ENCODE measurements around the gene ACER1.

DNA sequence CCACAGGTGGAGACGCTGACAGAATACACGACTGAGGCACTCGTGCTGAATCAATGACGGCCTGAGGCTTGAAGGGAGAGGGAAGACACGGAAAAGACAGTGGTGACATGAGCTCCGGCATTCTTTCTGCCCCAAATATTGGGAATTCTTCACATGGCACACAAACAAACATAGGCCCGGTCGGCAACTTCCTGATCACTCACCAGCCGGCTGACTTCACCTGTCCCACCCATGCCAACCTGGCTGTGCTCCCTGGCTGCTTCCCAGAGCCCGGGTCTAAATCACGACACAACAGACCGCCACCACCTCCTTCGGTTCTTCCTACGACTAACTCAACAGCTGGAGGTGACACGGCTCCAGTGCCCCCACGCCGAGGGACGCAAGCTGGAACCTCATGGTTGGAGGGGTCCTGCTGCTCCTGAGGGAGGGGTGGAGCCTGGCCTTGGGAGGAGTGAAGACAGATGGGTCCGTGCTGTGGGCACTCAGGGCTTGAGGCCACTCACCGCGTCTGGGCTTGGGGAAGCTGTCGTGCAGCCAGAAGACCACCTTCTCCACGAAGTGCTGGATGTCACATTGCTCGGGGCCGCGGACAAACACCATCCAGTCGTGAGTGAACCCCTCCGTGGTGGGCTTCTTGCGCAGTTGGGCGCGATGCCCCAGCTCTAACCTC, 63.2 kb downstream of the ACER1 start:
- no peak for TF ChIP-seq POLR2A (IDR thresholded peaks at IDR 0.05; ENCODE audit: low read depth, low read length)
- no peak for TF ChIP-seq YY1 (IDR thresholded peaks at IDR 0.05; ENCODE audit: low read depth, low read length)
- TF ChIP-seq, protein P1, sequence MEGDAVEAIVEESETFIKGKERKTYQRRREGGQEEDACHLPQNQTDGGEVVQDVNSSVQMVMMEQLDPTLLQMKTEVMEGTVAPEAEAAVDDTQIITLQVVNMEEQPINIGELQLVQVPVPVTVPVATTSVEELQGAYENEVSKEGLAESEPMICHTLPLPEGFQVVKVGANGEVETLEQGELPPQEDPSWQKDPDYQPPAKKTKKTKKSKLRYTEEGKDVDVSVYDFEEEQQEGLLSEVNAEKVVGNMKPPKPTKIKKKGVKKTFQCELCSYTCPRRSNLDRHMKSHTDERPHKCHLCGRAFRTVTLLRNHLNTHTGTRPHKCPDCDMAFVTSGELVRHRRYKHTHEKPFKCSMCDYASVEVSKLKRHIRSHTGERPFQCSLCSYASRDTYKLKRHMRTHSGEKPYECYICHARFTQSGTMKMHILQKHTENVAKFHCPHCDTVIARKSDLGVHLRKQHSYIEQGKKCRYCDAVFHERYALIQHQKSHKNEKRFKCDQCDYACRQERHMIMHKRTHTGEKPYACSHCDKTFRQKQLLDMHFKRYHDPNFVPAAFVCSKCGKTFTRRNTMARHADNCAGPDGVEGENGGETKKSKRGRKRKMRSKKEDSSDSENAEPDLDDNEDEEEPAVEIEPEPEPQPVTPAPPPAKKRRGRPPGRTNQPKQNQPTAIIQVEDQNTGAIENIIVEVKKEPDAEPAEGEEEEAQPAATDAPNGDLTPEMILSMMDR (IDR thresholded peaks at IDR 0.05 in 2 of 3, conservative IDR thresholded peaks at IDR 0.05 in 1 of 3; ENCODE audit: control insufficient read depth in 2 of 3, extremely low read depth in 1 of 3, insufficient read depth in 1 of 3, low read depth in 3 of 3, low read length in 3 of 3): no peak
- TF ChIP-seq GATAD2B (conservative IDR thresholded peaks at IDR 0.05; ENCODE audit: low read depth): no peak
- no peak for TF ChIP-seq KDM1A (IDR thresholded peaks at IDR 0.05; ENCODE audit: borderline replicate concordance)
- no peak for TF ChIP-seq TAF1 (IDR thresholded peaks at IDR 0.05; ENCODE audit: borderline replicate concordance, low read depth, low read length)
- TF ChIP-seq MEF2A (IDR thresholded peaks at IDR 0.05; ENCODE audit: insufficient read depth, low read depth, low read length): no peak
- TF ChIP-seq KAT2A (conservative IDR thresholded peaks at IDR 0.05; ENCODE audit: control insufficient read depth, low read depth, low read length): no peak
- TF ChIP-seq, protein P2, sequence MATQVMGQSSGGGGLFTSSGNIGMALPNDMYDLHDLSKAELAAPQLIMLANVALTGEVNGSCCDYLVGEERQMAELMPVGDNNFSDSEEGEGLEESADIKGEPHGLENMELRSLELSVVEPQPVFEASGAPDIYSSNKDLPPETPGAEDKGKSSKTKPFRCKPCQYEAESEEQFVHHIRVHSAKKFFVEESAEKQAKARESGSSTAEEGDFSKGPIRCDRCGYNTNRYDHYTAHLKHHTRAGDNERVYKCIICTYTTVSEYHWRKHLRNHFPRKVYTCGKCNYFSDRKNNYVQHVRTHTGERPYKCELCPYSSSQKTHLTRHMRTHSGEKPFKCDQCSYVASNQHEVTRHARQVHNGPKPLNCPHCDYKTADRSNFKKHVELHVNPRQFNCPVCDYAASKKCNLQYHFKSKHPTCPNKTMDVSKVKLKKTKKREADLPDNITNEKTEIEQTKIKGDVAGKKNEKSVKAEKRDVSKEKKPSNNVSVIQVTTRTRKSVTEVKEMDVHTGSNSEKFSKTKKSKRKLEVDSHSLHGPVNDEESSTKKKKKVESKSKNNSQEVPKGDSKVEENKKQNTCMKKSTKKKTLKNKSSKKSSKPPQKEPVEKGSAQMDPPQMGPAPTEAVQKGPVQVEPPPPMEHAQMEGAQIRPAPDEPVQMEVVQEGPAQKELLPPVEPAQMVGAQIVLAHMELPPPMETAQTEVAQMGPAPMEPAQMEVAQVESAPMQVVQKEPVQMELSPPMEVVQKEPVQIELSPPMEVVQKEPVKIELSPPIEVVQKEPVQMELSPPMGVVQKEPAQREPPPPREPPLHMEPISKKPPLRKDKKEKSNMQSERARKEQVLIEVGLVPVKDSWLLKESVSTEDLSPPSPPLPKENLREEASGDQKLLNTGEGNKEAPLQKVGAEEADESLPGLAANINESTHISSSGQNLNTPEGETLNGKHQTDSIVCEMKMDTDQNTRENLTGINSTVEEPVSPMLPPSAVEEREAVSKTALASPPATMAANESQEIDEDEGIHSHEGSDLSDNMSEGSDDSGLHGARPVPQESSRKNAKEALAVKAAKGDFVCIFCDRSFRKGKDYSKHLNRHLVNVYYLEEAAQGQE (IDR thresholded peaks at IDR 0.05; ENCODE audit: low read depth, low read length): no peak
- TF ChIP-seq RCOR1 (conservative IDR thresholded peaks at IDR 0.05; ENCODE audit: low read depth, low read length): no peak
- TF ChIP-seq IKZF1 (conservative IDR thresholded peaks at IDR 0.05): no peak
- TF ChIP-seq, protein P3, sequence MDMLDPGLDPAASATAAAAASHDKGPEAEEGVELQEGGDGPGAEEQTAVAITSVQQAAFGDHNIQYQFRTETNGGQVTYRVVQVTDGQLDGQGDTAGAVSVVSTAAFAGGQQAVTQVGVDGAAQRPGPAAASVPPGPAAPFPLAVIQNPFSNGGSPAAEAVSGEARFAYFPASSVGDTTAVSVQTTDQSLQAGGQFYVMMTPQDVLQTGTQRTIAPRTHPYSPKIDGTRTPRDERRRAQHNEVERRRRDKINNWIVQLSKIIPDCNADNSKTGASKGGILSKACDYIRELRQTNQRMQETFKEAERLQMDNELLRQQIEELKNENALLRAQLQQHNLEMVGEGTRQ (IDR thresholded peaks at IDR 0.05; ENCODE audit: borderline replicate concordance, low read depth, low read length): no peak
- TF ChIP-seq TCF12 (IDR thresholded peaks at IDR 0.05; ENCODE audit: low read depth, low read length): no peak
- TF ChIP-seq, protein P4, sequence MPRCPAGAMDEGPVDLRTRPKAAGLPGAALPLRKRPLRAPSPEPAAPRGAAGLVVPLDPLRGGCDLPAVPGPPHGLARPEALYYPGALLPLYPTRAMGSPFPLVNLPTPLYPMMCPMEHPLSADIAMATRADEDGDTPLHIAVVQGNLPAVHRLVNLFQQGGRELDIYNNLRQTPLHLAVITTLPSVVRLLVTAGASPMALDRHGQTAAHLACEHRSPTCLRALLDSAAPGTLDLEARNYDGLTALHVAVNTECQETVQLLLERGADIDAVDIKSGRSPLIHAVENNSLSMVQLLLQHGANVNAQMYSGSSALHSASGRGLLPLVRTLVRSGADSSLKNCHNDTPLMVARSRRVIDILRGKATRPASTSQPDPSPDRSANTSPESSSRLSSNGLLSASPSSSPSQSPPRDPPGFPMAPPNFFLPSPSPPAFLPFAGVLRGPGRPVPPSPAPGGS (IDR thresholded peaks at IDR 0.05; ENCODE audit: borderline replicate concordance, insufficient read depth, low read depth, low read length, poor library complexity, severe bottlenecking): no peak
